ENCODE measurements around the gene SLC13A2.

SLC13A2 gene

GRCh38 chr17:28471531-28472342 lies 1.7 kb upstream of the SLC13A2 start:
- DNase-seq = no peak

- DNase-seq = no peak
Observed at GRCh38 chr17:28472871-28473497, 460 bp upstream of the SLC13A2 start.

DNA sequence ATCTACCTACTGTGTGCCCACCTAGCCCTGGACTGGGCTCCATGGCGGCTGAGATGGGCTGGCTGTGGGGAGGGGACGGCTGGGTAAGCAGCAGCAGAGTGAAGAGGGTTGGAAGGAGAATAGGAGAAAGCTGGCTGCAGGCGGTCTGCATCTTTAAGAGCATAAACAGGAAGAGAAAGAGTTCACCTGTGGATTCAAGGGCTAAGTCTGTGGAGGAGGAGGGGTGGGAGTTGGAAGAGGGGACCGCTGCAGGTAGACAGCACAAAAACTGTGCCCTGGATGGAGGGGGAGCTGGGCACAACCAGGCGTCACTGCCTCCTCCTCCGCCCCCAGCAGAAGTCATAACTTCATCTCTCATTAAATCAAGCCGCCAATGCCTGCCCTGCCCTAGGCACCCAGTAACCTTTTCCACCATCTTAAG lies 677 bp downstream of the SLC13A2 start:
- DNase-seq = no peak

GRCh38 chr17:28475151-28475900 lies 1.9 kb downstream of the SLC13A2 start:
- DNase-seq = no peak

DNA sequence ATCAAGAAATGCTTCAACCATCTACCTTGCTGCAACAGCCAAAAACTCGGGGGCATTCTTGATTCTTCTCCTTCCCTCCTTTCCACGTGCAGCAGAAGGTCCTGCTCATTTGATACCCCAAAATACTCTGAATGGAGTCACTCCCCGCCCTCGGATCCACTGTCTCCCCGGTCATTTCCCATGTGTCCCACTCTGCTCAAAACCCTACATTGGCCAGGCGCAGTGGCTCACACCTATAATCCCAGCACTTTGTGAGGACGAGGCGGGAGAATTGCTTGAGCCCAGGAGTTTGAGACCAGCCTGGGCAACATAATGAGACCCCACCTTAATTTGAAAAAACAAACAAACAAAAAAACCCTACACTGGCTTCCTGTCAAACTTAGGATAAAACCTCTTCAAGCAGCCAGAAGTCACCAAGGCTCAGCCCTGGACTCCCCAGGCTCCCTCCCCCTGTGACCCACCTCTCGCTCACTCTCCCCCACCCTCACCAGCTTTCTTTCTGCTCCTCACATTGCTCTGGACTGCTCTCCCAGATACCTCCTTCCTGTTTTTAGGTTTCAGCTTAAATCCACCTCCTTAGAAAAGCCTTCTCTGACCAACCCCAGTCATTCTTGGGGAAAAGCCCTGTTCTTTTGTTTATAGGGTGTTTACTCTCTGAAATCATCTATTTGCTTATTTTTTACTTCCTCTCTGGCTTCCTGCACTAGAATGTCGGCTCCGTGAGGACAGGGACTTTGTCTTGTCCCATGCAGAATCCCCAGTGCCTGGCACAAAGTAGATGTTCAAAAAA lies 2.8 kb downstream of the SLC13A2 start:
- no peak for DNase-seq

GRCh38 chr17:28477928-28478327 lies 4.5 kb downstream of the SLC13A2 start:
- DNase-seq = no peak

DNA sequence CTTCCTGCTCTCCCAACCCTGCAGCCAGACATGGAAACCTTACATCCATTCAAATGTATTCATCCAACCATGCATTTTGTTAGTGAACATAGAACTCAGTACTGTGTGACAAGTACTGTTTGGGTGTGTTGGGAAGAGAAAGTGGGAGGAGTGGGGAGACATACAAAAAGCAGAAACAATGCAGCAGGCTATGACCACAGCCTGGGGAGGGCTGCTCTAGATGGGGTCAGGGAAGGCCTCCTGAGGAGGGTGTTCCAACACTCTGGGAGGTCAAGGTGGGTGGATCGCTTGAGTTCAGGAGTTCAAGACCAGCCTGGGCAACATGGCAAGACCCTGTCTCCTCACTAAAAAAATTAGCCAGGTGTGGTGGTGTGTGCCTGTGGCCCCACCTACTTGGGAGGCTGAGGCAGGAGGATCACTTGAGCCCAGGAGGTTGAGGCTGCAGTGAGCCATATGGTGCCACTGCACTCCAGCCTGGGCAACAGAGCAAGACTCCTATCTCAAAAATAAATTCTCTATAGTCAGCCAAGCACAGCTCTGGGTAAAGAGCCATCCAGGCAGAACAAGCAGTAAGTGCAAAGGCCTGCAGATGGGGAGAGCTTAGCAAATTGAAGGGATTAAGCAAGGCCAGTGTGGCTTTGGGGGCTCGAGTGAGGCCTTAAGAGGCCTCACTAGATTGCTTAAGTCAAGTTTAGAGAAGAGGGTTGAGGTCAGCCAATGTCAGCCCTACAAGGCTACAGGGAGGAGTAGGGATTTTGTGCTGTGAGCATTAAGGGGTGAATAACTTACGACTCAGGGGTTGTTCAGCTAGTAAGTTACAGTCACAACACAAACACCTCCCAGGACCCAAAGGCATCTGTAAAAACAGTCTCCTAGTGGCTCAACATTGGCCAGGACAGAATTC lies 5.5 kb downstream of the SLC13A2 start:
- no peak for DNase-seq

DNA sequence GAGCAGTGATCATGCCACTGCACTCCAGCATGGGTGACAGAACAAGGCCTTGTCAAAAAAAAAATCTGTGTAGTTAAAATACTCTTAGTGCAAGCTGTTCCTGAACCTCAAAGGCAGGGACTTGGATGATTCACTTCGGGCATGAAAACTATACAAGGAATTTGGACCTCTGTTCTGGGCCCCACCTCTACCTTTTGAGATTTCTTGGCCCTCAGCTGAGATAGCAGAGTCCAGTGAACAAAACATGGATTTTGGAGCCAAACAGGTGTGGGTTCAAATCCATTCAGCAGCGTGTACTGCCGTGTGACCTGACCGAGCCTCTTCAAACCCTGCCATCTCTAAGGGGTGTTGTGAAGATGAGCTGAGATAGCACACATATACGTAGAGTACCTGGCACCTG lies 6.8 kb downstream of the SLC13A2 start:
- no peak for DNase-seq

DNA sequence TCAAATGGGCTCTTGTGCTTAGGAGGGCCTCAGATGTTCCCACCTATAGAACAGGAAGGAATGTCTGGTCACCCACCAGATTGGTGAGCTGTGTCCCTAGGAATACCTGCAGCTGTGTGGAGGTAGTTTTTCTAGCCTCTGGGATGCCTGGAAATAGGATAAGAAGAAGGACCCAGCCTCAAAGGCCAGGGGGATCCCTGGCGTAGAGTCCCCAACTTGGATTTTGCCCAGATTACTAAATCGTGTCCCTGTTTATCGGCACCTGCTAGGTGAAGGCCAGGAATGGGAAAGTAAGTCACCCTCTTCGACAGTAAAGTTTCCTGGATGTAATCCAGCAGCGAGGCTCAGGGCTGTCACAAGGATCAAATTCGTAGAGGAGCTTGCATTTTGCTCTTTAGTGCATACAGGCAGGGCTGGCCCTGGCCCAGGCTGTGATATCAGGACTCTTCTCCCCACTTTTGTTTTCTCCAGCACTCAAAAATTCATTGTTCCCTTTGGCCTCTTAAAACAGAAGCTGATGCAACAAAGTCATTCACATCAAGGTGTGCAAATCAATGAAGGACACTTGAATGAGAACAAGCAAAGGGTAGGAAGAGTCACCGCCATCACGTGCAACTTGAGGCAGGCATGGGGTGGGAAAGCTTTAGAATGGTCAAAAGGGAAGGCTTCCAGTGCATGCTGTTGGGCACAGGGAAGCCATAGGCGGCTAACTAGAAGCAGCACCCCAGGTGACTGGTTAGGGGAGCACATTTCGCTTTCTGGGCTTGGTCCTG lies 7.5 kb downstream of the SLC13A2 start:
- no peak for DNase-seq

DNA sequence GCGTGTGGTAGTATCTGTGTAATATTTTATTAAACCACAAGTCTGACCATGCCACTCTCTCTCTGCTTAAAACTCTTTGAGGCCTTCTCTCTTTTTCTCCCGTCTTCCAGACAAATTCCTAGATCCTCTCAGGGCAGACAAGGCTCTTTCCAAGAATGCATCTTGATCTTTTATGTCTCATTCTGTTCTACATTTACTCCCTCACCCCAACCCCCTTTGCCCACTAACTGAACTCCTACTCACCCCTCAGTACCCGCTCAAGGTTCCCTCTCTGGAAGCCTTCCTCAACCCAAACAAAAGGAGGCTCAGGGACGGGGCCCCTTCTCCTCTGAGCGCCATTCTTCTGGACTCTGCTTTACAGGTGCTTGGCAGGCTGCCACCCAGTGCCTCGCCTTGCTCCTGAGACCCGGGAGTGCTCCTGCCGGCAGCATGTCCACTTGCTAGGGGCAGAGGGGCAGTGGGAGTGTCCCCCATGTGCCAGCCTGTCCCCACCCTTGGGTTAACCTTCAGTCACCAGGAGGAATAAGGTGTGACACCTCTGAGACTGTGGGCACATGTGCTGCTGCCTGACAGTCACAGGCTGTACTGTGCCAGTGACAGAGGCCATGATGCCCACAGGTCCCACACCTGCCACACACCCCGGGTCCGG lies 9.2 kb downstream of the SLC13A2 start:
- DNase-seq = no peak

- no peak for DNase-seq
Observed at GRCh38 chr17:28484296-28484695, 10.9 kb downstream of the SLC13A2 start.

- DNase-seq = no peak
Observed at GRCh38 chr17:28485049-28485448, 11.6 kb downstream of the SLC13A2 start.

DNA sequence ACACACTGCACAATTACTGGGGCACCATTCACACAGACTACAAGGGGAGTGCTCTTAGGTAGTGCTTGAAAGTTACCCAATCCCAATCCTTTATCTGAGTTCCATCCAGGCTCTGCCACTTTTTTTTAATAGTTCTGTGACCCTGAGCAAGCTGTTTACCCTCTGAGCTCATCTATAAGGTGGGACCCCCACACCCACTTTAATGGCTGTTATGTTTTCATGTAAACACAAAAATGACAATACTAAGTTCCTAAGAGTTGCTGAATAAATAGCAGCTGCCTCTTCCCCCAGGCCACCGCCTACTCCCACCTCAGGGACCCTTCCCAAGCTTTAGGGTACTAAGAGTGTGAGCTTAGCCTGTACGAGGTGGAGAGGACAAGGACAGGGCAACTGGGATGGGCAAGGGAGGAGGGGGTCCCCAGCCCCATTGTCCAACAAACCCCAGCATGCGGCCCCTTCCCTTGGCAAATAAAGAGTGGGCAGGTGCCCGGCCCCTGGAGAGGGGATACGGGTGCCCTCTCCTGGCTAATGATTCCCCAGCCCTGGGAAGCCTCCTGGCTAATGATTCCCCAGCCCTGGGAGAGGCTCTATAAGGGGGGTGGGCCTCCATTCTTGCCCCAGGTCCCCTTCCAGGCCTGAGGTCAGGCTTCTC lies 14.6 kb downstream of the SLC13A2 start:
- no peak for DNase-seq

DNA sequence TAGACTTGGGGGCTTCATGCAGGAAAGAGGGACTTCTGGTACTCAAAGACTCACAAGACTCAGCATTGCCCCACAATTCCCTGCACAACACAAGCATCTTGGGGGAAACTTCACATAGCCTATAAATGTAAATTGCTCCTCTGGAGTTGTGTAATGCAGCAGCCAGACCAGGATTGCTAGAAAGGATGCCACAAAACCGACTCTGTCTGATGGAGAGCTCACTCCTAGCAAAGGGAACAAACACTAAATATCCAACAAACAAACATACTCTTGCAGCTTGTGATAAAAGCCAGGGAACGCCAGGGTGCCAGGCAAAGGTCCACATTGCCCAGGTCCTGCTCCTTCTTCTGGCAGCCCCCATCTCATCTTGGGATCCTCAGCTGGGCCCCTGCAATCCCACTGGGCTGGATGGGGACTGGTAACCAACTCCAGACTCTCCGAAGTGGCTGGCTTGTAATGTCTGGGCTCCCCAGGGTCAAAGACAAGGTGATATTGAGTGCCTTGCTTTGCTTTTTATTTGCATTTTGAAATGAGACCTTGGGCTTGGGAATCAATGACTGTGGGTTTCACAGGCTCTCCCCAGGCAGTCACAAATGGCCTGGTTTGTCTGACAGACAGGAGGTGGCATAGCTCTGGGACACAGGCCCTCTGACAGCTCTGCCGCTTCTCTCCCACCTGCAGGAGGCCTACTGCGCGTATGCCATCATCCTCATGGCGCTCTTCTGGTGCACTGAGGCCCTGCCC lies 15.3 kb downstream of the SLC13A2 start:
- no peak for DNase-seq

GRCh38 chr17:28491286-28491685 lies 17.8 kb downstream of the SLC13A2 start:
- no peak for DNase-seq

- no peak for DNase-seq
Observed at GRCh38 chr17:28491860-28492259, 18.4 kb downstream of the SLC13A2 start.

DNA sequence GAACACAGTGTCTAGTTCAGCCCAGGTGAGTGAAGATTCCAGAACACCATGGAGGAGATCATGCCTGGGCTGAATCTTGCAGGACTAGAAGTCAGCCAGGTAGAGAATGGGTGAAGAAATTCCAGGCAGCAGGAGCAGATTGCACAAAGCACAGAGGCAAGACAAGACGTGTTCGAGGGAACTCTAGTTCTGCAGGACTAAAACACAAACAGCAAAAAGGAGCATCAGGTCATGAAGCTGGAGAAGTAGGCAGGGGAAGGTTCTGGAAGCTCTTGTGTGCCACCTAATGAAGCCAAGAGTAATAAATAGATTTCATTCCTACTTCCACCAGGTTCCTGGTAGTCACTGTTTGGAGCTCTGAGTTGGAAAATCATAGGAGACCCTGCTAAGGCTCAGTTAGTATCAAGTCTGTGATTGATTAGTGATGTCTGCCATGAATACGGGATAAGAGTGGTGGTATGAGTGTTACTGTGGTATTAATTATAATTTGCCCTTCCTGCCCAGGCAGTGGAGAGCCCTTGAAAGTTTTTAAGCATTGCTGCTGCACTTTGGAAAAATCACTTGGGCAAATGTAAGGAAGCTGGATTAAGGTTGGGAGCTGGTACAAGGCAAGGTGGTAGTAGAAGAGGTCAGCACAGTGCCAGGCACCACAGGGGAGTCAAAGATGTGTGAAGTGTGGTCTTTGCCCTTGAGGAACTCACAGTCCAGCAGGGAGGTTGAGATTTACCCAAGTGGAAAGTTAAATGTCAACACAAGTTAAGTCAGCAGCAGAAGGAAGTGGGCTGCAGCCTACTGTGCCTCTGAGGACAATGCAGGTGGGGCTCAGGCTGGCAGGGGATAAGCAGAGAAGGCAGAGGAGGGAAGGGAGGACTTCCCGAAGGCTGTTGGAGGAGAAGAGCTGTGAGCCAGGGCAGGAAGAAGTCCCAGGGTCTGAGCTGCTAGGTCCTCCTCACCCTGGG lies 19.2 kb downstream of the SLC13A2 start:
- DNase-seq = no peak

DNA sequence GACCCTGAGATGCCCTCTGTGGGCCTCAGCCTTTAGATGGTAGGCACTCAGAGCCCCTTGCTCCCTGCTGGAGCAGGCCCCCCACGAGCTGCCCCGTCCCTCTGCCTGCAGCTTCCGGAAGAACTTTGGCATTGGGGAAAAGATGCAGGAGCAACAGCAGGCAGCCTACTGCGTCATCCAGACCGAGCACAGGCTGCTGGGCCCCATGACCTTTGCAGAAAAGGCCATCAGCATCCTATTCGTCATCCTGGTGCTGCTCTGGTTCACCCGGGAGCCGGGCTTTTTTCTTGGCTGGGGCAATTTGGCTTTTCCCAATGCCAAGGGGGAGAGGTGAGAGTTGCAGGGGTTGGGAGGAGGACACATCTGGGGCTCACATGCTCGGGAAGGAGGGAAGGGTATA lies 20.0 kb downstream of the SLC13A2 start:
- no peak for DNase-seq

Data from CD4-positive, alpha-beta T cell treated with Interleukin-17A for 4 hours (primary cell).